ENCODE measurements around the gene AHRR.

DNA sequence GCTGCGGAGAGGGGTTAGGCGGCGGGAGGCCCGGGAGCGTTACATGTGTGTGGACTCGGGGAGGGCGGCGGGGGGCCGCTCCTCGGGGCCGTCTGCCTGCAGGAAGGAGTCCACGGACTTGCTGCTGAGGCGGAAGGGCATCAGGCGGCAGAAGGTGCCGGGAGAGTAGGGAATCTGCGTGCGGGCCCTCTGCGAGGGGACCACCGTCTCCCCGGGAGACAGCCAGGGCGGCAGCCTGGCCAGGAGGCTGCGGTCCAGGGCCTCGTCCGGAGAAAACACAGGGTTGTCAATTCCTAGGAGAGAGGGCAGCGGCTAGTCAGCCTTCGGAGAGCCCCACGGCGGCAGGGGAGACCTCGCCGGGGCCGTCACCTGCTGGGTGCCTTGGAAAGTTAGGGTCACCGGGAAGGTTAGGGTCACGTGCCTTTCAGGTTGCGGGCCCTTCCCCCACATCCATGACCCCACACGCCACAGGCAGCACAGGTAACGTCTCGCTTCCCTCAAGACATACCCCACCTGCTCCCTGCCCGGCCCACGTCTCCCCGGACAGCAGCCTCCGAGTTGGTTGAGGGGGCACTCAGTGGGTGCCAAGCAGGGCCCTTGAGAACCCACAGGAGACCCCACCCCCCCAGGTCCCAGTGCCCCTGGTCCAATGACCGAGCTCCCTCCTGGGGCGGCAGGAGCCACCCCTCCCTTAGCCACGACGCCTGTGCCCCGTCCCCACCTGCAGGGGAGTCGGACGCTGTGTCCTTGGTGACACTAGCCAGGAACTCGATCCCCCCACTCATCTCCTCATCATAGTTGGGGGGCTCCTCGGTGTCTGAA is 153.5 kb downstream of the AHRR start:
- TF ChIP-seq FOXP2 (optimal IDR thresholded peaks at IDR 0.05; ENCODE audit: borderline replicate concordance, extremely low read depth, extremely low read length, insufficient read depth): no peak
- TF ChIP-seq TAF1 (IDR thresholded peaks at IDR 0.05; ENCODE audit: borderline replicate concordance, insufficient read depth, low read length): no peak

All from PFSK-1 (cell line).